ENCODE measurements around the gene CPNE2.
"Not testable (repeated sequence)": the region's sequence is repeated elsewhere in the genome, so short reads cannot be mapped to it uniquely, and the experiment has no call there.

CPNE2 gene

DNA sequence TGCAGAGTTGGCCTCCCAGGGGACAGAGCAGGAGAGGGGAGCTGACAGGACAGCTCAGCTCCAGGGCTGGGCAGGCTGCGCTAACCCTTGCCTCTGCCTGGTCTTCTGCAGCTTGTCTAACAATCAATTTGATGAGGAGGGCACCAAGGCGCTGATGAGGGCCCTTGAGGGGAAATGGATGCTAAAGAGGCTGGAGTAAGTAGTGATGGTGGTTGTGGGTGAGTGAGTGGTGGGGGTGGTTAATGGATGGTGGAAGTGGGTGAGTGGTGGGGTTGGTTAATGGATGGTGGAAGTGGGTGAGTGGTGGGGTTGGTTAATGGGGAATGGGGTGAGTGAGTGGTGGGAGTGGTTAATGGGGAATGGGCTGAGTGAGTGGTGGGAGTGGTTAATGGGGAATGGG lies 22.0 kb upstream of the CPNE2 start:
- no peak for DNase-seq

- DNase-seq: not testable (repeated sequence)
Measured at GRCh38 chr16:57071081-57071732, 21.2 kb upstream of the CPNE2 start.

GRCh38 chr16:57071831-57072582 lies 20.4 kb upstream of the CPNE2 start:
- no peak for DNase-seq

DNA sequence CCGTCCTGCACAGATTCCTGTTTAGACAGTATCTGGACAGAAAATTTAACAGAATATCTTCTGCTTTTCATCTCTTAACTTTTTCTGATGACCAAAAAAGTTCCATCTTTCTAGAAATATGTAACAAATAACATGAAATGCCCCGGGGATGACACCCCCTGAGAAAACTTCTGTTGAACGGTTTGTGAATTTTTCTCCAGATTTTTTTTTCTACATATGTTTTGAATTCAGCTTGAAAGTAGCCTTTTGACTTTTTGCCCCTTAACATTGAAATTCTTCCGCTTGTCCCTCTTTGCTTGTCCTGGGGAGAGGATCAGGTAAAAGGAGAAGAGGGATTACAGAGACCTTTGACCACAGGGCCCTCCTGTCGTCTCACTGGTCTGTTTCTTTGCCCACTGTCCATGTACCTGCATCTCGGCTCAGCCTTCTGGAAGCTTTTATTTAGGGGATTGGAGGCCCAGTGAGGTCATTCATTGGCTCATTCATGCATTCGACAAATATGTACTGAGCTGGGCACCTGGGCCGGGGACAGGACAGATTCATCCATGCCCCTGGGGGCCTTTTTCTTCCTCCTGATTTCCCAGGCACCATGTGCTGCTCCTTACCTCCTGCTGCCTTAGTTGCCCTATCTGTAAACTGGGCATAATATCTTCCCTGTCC lies 19.6 kb upstream of the CPNE2 start:
- DNase-seq: no peak

DNA sequence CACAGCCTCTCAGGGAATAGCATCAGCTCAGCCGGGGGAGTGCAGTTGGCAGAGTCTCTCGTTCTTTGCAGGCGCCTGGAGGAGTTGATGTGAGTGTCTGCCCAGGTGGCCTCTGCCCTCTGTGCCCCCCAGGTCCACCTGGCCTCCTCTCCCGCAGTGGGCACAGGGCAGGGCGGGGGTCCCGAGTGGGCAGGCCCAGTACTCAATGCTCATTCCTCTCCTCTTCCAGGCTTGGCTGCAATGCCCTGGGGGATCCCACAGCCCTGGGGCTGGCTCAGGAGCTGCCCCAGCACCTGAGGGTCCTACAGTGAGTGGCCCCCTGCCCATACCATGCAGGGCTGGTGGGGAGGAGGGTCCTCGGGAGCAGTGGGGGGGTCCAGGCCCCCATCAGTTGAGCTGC lies 14.7 kb upstream of the CPNE2 start:
- DNase-seq: no peak

DNA sequence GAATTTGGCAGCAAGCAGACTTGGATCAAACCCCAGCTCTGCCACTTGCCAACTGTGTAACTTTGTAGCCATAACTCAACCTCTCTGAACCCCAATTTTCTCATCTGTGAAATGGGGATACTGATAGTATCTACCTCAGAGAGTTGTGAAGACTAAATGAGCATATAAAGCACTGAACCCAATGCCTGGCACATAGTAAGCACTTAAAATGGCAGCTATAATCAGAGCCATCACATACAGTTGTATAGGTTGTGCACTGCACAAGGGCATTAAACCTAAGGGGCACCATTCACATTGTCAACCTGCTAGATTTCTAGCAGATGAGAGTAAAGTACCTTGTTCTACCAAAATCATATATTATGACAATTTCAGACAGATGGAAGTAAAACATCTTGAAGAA lies 10.6 kb upstream of the CPNE2 start:
- no peak for DNase-seq

- no peak for DNase-seq
Measured at GRCh38 chr16:57082664-57083063, 9.7 kb upstream of the CPNE2 start.

DNA sequence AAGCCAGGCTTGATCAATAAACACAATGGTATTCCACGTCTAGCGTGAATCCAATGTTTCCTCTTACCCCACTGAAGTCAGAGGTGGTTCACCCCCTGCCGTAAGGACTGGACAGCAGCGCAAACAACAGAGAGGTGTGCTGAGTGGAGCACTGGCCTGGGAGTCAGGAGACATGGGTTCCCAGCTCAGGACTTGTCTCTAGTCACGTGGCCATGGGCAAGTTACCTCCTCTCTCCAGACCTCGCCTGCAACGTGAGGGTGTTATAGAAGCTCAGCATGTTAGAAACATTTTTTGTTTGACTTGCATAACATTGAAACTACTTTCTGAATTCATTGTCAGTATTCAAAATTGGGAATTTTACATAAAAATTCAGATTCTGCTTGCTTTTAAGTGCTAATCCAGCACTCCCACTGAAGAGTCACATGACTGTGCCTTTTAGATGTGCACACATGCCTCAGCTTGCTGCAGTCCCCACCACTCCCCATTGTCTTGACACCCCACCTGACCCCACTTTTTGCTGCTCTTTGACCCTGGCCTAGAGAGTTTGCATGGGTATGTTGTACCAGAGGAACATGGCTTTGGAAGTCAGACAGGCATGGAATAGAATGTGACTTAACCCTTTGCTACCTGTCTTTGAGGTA lies 8.8 kb upstream of the CPNE2 start:
- no peak for DNase-seq

DNA sequence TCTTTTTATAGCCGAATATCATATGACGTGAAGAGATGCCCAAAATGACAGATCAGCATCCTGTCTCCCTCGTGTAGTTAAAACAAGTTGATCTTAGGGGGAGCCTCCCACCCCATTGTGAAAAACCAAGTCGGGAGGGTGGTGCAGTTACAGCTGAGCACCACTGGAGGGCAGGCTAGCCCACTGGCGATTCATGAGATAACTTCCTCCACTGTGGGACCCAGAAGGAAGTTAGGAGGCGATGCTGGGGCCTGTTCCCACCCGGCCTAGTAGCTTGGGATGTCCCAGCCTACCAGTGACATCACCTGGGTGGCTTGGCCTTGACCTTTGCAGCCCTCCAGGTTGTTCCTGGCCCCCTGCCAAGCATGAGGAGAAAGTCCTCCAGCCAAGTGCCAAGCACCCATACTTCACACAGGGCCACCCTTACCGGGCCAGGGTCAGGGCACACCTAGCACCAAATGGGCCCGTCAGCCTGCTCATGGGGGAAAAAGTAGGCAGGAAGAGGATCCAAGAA lies 8.1 kb upstream of the CPNE2 start:
- DNase-seq: peak; percentile 63

DNA sequence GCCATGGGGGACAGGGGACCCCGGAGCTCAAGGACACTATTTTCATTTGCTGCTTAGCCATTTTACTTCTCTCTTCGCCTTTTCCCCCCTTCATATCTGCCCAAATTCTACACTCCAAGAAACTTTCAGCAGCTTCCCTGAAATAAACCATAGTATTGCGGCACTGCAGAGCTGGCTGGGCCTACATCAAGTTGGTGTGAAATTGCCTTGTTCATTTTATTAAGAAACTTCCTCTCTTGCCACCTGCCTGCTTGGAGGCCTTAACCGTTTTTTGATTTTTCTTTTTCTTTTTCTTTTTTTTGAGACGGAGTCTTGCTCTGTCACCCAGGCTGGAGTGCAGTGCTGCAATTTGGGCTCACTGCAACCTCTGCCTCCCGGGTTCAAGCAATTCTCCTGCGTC lies 7.4 kb upstream of the CPNE2 start:
- no peak for DNase-seq

- DNase-seq: peak; percentile 18
Measured at GRCh38 chr16:57087003-57087402, 5.4 kb upstream of the CPNE2 start.

DNA sequence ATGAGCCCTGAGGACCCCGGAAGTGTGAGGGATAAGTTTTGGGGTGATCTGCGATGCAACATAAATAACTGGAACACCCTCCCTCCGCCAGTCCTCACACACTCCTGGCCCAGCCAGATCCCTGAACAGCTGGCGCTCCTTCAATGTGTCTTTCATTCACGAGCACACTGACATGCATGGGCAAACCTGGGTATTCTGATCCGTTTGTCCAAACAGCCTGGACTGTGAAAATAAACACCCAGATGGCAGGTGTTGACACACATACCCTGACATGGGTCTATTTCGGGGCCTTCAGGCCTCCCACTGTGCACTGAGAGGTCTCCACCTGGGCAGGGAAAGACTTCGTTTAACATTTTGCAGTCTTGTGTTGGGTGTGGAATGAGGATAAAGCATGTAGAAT lies 3.0 kb upstream of the CPNE2 start:
- peak; percentile 94 for DNase-seq

- no peak for DNase-seq
Measured at GRCh38 chr16:57091200-57091974, 996 bp upstream of the CPNE2 start.

GRCh38 chr16:57092786-57093411 lies 516 bp downstream of the CPNE2 start:
- no peak for DNase-seq

DNA sequence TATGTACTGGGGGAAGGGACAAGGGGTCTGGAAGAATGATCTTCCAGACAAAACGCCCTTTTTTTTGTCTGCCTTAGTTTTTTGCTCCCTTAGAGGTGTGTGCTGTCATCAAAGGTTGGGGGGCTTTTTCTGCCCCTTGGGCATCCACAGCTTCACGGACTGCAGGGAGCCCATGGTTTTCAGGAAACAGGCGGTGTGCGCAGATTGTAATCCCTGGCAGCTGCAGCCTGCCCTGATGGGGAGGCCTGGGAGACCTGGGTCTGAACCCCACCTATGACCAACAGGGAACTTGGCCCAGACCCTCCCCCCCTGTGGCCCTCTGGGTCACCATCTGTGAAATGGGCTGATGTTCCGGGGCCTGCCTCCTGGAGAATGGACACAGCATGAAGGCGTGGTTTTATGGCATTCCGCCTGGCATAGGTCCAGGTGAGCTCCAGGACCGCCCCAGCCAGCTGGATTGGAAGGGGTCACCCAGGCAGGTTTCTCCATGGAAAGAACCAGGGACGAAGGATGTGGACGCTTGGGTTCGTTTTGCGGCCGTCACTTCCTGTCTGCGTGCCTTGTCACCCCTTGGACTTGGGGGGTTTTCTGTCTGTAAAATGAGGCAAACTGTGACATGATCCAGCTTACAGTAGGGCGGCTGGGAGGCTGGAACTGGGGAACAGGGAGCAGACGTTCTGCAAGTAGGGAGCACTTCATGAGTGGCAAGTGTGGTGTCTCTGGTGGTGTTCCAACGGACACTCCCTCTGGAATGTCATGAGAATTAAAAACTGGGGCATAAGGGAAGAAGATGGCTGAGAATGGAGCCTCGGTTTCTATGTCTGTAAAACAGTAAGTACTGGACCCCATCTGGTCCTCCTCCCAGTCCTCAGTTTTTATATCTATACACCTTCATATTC lies 1.5 kb downstream of the CPNE2 start:
- no peak for DNase-seq

DNA sequence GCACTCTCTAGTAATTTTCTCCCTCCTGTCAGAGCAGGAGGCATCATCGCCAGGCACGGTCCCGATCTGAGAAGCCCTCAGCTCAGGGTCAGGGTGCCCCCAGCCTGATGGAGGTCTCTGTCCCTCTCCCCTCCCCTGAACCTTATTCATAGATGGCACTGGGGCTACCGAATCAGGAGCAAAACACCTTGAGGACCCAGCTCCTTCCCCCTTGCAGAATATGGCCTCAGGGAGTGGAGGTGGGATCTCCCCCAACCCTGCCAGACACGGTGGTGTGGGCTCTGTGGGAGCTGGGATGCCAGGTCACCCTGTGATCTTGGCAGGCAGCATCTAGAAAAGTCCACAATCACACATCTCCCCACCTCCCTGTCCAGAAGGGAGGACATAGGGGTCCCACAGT lies 2.5 kb downstream of the CPNE2 start:
- DNase-seq: no peak

- no peak for DNase-seq
Measured at GRCh38 chr16:57096192-57096591, 3.8 kb downstream of the CPNE2 start.

- no peak for DNase-seq
Measured at GRCh38 chr16:57096793-57097192, 4.4 kb downstream of the CPNE2 start.

GRCh38 chr16:57098188-57098841 lies 5.9 kb downstream of the CPNE2 start:
- DNase-seq: no peak

DNA sequence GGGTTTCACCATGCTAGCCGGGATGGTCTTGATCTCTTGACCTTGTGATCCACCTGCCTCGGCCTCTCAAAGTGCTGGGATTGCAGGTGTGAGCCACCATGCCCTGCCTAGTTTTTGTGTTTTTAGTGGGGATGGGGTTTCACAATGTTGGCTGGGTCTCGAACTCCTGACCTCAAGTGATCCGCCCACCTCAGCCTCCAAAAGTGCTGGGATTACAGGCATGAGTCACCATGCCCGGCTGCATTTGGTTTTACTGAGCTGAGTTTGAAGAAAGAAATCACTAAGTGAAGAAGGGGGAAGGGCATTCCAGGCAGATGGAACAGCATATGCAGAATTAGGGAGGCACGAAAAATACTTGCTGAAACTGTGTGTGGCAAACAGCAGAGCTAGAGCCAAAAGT lies 7.6 kb downstream of the CPNE2 start:
- DNase-seq: not testable (repeated sequence)

- no peak for DNase-seq
Measured at GRCh38 chr16:57100445-57100844, 8.1 kb downstream of the CPNE2 start.
